PC-9 (cell line): ENCODE results near the gene GALNT16.

ENCODE experiments used
- CTCF ChIP-seq: fragments of 200-600 bp; sonication (generic); conservative IDR thresholded peaks from 2 replicates; pipeline ENCODE4 v1.6.1; 2017; ENCODE audit warnings: mixed run types, antibody characterized with exemption, mild to moderate bottlenecking, moderate library complexity
- EZH2 ChIP-seq: fragments of 200-600 bp; sonication (generic); IDR thresholded peaks from 2 replicates; pipeline ENCODE4 v1.8.0; 2017; ENCODE audit warnings: antibody characterized with exemption, low read depth

DNA sequence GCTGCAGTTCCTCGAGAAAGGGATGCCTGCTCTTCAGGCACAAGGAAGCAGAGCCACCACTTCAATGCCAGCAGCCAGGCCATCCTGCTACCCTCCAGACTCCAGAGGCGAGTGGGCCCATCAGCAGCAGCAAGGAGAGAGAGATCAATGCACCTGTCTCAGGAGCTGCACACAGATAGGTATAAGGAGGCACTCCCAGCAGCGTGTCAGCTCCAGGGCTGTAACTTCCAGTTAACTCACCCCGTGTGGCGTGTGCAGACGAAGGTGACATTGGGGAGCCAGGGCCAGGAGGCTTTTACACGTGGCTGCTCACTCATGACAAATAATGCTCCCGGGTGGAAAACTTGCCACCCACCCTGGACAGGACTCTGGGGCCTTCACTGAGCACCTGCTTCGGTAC, 24.2 kb downstream of the GALNT16 start:
- TF ChIP-seq CTCF (no peak), EZH2 (no peak)
